Measurements from ENCODE around the gene TMEM63B. TPM values are rescaled to one million over a fixed set of nuclear protein-coding genes. Genes with fewer than 3 reads are reported as not detected.

Gene TMEM63B
- total RNA-seq, 6 experiments from 2014 or later = 30.6 to 41.0 (median 36.8) TPM

DNA sequence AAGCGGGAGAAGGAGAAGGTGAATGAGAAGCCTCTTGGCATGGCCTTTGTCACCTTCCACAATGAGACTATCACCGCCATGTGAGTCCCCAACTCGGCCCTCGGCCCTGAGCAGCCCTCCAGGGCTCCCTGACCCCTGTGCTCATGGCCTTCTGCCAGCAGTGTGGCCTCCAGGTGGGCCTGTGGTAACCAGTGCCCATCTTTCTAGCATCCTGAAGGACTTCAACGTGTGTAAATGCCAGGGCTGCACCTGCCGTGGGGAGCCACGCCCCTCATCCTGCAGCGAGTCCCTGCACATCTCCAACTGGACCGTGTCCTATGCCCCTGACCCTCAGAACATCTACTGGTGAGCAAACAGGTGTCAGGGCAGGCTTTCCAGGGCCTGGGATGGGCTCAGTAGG, 21.0 kb downstream of the TMEM63B start:
- Histone ChIP-seq H3K9me3 (no peaks in the 10 kb centered on the region), H3K36me3 (peaks cover 0 to 43% (median 17%) of the 10 kb centered on the region in 4 donors), H3K27ac (no peak overlapping the region), H3K4me1 (peaks cover 0 to 17% (median 3%) of the 10 kb centered on the region in 4 donors), H3K27me3 (no peaks in the 10 kb centered on the region), H3K4me3 (no peak overlapping the region)
- TF ChIP-seq POLR2A (IDR thresholded peaks at IDR 0.05) = no peak
- TF ChIP-seq, protein P1, sequence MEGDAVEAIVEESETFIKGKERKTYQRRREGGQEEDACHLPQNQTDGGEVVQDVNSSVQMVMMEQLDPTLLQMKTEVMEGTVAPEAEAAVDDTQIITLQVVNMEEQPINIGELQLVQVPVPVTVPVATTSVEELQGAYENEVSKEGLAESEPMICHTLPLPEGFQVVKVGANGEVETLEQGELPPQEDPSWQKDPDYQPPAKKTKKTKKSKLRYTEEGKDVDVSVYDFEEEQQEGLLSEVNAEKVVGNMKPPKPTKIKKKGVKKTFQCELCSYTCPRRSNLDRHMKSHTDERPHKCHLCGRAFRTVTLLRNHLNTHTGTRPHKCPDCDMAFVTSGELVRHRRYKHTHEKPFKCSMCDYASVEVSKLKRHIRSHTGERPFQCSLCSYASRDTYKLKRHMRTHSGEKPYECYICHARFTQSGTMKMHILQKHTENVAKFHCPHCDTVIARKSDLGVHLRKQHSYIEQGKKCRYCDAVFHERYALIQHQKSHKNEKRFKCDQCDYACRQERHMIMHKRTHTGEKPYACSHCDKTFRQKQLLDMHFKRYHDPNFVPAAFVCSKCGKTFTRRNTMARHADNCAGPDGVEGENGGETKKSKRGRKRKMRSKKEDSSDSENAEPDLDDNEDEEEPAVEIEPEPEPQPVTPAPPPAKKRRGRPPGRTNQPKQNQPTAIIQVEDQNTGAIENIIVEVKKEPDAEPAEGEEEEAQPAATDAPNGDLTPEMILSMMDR (IDR thresholded peaks at IDR 0.05) = no peak
- ATAC-seq (no peak), DNase-seq (peak in 1 of 3 donors; percentile 45)
- intact Hi-C loops (cut with DNase I) = no loop called here
- 67% methylated on average over 2 of the region's 9 CpGs for WGBS (ENCODE audit: insufficient coverage, low coverage, low lambda C conversion rate, missing lambda C conversion rate)

- Histone ChIP-seq H3K4me1 (peaks cover 0 to 5% (median 0%) of the 10 kb centered on the region in 4 donors), H3K27me3 (no peaks in the 10 kb centered on the region), H3K9me3 (no peaks in the 10 kb centered on the region), H3K27ac (no peak overlapping the region), H3K4me3 (no peak overlapping the region), H3K36me3 (peaks cover 0 to 44% (median 17%) of the 10 kb centered on the region in 4 donors)
- TF ChIP-seq, protein P1 (IDR thresholded peaks at IDR 0.05) = no peak
- TF ChIP-seq POLR2A (IDR thresholded peaks at IDR 0.05) = no peak
- DNase-seq (no peak), ATAC-seq (no peak)
- WGBS (ENCODE audit: insufficient coverage, low coverage, low lambda C conversion rate, missing lambda C conversion rate) = 70% methylated on average over 3 of the region's 7 CpGs
- intact Hi-C loops (cut with DNase I) = loop anchor here (5.0 to 10.0 kb wide), 2 partner anchors 45 to 47 kb away; no protein-coding TSS in a partner anchor
Measured at GRCh38 chr6:44149369-44150012, 22.1 kb downstream of the TMEM63B start.

GRCh38 chr6:44150317-44150917, 23.1 kb downstream of the TMEM63B start:
- TF ChIP-seq, protein P1 (IDR thresholded peaks at IDR 0.05) = no peak
- no peak for TF ChIP-seq POLR2A (IDR thresholded peaks at IDR 0.05)
- Histone ChIP-seq H3K27ac (no peak overlapping the region), H3K4me3 (no peak overlapping the region), H3K4me1 (no peaks in the 10 kb centered on the region), H3K27me3 (no peaks in the 10 kb centered on the region), H3K9me3 (no peaks in the 10 kb centered on the region), H3K36me3 (peaks cover 0 to 40% (median 17%) of the 10 kb centered on the region in 4 donors)
- DNase-seq (no peak), ATAC-seq (no peak)
- WGBS (ENCODE audit: insufficient coverage, low coverage, low lambda C conversion rate, missing lambda C conversion rate) = 88% methylated on average over 2 of the region's 3 CpGs
- intact Hi-C loops (cut with DNase I) = loop anchor here (5.0 to 10.0 kb wide), 2 partner anchors 46 to 48 kb away; no protein-coding TSS in a partner anchor

- ATAC-seq (peak; percentile 73 to 88 (median 82)), DNase-seq (peak; percentile 76 to 81 (median 81))
- Histone ChIP-seq H3K4me3 (no peak overlapping the region), H3K27ac (no peak overlapping the region), H3K27me3 (no peaks in the 10 kb centered on the region), H3K4me1 (peaks cover 0 to 8% (median 0%) of the 10 kb centered on the region in 4 donors), H3K36me3 (peaks cover 0 to 34% (median 17%) of the 10 kb centered on the region in 4 donors), H3K9me3 (no peaks in the 10 kb centered on the region)
- 92% methylated on average over 2 of the region's 31 CpGs for WGBS (ENCODE audit: insufficient coverage, low coverage, low lambda C conversion rate, missing lambda C conversion rate)
- TF ChIP-seq POLR2A (IDR thresholded peaks at IDR 0.05) = no peak
- TF ChIP-seq, protein P1 (IDR thresholded peaks at IDR 0.05) = peak; percentile 97 to 99 (median 98)
- intact Hi-C loops (cut with DNase I) = loop anchor here (5.0 to 10.0 kb wide), 2 partner anchors 47 to 49 kb away; no protein-coding TSS in a partner anchor
Measured at GRCh38 chr6:44151348-44152108, 24.2 kb downstream of the TMEM63B start.
